GM18499 (cell line): Measurements from ENCODE around the gene BAX.

Source experiments
- ATAC-seq: cut with Tn5 transposase; IDR thresholded peaks from one replicate; pipeline ENCODE4 v1.9.1; 2021; ENCODE audit warnings: moderate number of reproducible peaks; ENCODE audit not compliant: insufficient read depth, unreplicated experiment

BAX gene

DNA sequence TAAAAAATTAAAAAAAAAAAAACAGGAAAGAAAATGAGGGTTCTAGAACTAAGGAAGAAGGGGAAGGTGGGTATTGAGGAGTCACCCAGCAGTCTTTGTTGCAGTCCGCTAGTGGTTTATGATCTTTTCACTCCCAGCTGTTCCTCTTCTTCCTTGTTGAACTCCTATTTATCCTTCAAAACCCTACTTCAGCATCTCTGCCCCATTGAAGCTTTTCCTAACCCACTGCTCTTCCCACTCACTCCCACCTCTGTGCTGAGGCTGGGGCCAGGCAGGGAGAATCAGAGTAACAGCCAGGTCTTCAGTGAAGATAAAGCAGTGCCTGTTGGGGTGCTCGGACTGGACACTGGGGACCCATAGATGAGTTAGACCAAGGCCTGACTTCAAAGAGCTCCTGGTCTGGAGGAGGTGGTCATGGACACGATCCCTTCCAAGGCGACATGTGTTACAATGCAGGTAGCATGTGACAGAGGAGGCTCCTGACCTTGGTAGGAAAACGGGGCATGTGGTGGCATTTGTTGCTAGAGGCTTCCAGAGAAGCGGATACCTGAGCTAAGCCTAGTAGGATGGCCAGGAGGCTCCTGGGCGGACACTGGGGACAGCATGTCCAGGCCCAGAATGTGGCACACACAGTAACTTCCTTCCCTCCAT lies 50.4 kb downstream of the BAX start:
- ATAC-seq, result no peak

DNA sequence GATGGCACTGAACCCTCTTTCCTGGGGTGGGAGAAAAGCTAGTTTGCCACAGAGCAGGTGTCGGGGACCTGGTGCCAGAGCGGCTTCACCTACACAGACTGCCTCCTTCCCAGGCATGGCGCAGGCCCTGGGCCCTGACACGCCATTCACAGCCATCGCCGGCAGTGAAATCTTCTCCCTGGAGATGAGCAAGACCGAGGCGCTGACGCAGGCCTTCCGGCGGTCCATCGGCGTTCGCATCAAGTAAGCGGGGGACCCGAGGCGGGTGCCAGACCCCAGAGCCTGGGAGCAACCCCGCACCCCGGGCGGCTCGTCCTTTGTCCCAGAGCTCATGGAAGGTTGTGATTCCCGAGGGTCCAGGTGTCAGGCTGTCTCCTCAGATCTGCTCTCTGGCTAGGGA lies 52.2 kb downstream of the BAX start:
- ATAC-seq, result no peak

DNA sequence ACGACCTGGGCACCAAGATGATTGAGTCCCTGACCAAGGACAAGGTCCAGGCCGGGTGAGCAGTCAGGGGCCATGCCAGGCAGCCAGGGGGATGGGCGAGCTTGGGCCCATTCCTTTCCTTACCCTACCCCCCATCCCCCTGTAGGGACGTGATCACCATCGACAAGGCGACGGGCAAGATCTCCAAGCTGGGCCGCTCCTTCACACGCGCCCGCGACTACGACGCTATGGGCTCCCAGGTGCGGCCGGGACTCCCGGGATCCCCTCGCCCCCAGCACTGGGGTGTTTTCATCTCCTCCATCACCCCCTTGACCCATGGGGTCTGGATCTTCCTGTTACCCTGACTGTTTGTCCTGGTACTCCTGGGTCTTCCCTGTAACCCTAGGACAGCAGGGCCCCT lies 55.2 kb downstream of the BAX start:
- no peak for ATAC-seq

DNA sequence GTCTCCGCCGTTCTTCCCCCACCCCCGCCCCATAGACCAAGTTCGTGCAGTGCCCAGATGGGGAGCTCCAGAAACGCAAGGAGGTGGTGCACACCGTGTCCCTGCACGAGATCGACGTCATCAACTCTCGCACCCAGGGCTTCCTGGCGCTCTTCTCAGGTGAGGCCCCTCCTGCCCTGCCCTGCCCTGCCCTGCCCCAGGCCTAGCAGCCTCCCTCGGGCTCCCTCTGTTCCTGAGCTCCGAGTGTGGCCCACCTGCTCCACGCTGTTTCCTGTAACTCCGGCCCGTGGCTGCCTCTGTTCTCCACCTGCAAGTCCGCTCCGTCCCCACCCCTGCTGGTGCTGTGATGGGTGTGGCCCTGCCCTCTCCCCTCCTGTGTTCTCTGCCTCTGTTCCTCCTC lies 55.8 kb downstream of the BAX start:
- ATAC-seq, result no peak

DNA sequence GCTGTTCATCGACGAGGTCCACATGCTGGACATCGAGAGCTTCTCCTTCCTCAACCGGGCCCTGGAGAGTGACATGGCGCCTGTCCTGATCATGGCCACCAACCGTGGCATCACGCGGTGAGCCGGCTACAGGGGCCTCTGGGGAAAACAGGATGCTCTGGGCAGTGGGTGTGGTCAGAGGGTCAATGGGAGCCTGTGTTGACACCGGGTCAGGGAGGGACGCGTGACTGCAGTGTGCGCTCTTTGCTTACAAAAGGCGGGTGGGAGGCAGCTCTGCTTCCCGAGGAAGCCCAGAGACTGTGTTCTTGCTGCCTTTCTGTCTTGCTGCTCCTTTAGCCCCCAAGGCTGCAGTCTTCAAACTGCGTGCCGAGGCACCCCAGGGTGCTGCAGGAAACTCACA lies 56.5 kb downstream of the BAX start:
- ATAC-seq, result no peak
